Spleen (tissue), 11 donors: ENCODE results near the gene CFAP20DC. TPM values are rescaled to one million over a fixed set of nuclear protein-coding genes. Genes with fewer than 3 reads are reported as not detected.

Experiments
- DNase-seq: peaks from one replicate; pipeline ENCODE4 v3.0.0-alpha.2; 2020
- H3K27ac ChIP-seq, 8 donors: fragments of 200-600 bp; sonication (generic) in 7 of 8; 1 replicate in 4 of 8; 2 replicates in 4 of 8; pipeline versions ENCODE4 v1.5.0 to v1.8.0; 2016 to 2021; ENCODE audit warnings: inconsistent platforms in 4 of 8, mild to moderate bottlenecking in 4 of 8, moderate library complexity in 1 of 8
- H3K27me3 ChIP-seq, 7 donors: fragments of 200-600 bp; sonication (generic) in 6 of 7; replicated peaks in 1 of 7; 1 replicate in 4 of 7; 2 replicates in 3 of 7; pipeline versions ENCODE4 v1.5.0 to v1.8.0; 2016 to 2021; ENCODE audit warnings: inconsistent platforms in 3 of 7, mild to moderate bottlenecking in 1 of 7
- H3K36me3 ChIP-seq, 6 donors: fragments of 200-600 bp; sonication (generic) in 5 of 6; 1 replicate in 4 of 6; 2 replicates in 2 of 6; pipeline versions ENCODE4 v1.5.0 to v1.8.0; 2016 to 2021; ENCODE audit warnings: inconsistent platforms in 2 of 6
- H3K4me1 ChIP-seq, 6 donors: fragments of 200-600 bp; sonication (generic) in 5 of 6; 1 replicate in 3 of 6; 2 replicates in 3 of 6; pipeline versions ENCODE4 v1.5.0 to v1.8.0; 2016 to 2021; ENCODE audit warnings: inconsistent platforms in 3 of 6
- H3K4me3 ChIP-seq, 8 donors: fragments of 200-600 bp; sonication (generic) in 7 of 8; 1 replicate in 4 of 8; 2 replicates in 4 of 8; pipeline versions ENCODE4 v1.5.0 to v1.8.0; 2016 to 2021; ENCODE audit warnings: inconsistent platforms in 4 of 8, mild to moderate bottlenecking in 4 of 8, moderate library complexity in 2 of 8
- H3K9me3 ChIP-seq, 8 donors: fragments of 200-600 bp; sonication (generic) in 7 of 8; 1 replicate in 4 of 8; 2 replicates in 4 of 8; pipeline versions ENCODE4 v1.5.0 to v1.8.0; 2016 to 2021; ENCODE audit warnings: inconsistent platforms in 4 of 8
- POLR2A ChIP-seq, 3 donors: fragments of 450-650 bp; IDR thresholded peaks; one replicate each; pipeline ENCODE4 v1.5.1; 2017; ENCODE audit warnings: antibody characterized with exemption in 3 of 3, mild to moderate bottlenecking in 1 of 3
- POLR2AphosphoS5 ChIP-seq, 3 donors: sonication (generic); formaldehyde crosslinking; IDR thresholded peaks; one replicate each; pipeline ENCODE4 v1.5.1; 2017; ENCODE audit warnings: antibody characterized with exemption in 3 of 3
- WGBS, 5 donors: extraction: QIAGEN DNeasy Blood & Tissue Kit in 3 of 5; methylation state at CpG; one replicate each; pipeline versions ENCODE4 v1.1.5 to v1.1.7; 2013 to 2018; 5-methylcytosine and 5-hydroxymethylcytosine counted together
- intact Hi-C: fragments of 100-400 bp; cut with DNase I; formaldehyde crosslinking; loops from one replicate; pipeline ENCODE4 v1.15.0; 2023; ENCODE audit warnings: low total_unique reads
- polyA plus RNA-seq, 3 donors: library from polyadenylated mRNA; stranded (reverse); fragments of 200-250 nt; gene quantifications; one replicate each; pipeline ENCODE4 v1.2.1, GENCODE V29; 2013
- total RNA-seq, 7 donors: library from RNA; depleted of rRNA in 3 of 7; stranded (reverse); fragments of >200 nt in 3 of 7; fragmentation: NEBNext Ultra II Directional in 4 of 7; extraction: Animal tissue kit (Norgen Biotek cat#: 25700) in 4 of 7; gene quantifications; one replicate each; pipeline versions ENCODE4 v1.1.0 to v1.2.1, GENCODE V29; 2016 to 2021
- TF ChIP-seq, protein P1 (sequence below), 11 experiments: fragments of 200-600 bp in 7 of 11; fragments of 450-650 bp in 4 of 11; sonication (generic) in 4 of 11; IDR thresholded peaks in 8 of 11; conservative IDR thresholded peaks in 3 of 11; 1 replicate in 7 of 11; 2 replicates in 4 of 11; pipeline versions ENCODE4 v1.4.0 to v1.8.0; 2016 to 2021; ENCODE audit warnings: antibody characterized with exemption in 11 of 11, inconsistent platforms in 4 of 11, mild to moderate bottlenecking in 1 of 11
- donor health status: healthy with polysubstance abuse.
- donor health status: DM: no; HTN: no; CAD: no; lungs with moderate emphysema.
- donor health status: DM: no; HTN: no; CAD: no.
- donor health status: Bipolar disorder and iron deficiency.
- donor health status: healthy.
- donor health status: DM: no; HTN: no; CAD: no.
- donor health status: DM: yes; HTN: yes; CAD: no.

CFAP20DC gene
- total and polyA plus RNA-seq, 10 donors = 0.20 to 1.2 (median 0.58) TPM

DNA sequence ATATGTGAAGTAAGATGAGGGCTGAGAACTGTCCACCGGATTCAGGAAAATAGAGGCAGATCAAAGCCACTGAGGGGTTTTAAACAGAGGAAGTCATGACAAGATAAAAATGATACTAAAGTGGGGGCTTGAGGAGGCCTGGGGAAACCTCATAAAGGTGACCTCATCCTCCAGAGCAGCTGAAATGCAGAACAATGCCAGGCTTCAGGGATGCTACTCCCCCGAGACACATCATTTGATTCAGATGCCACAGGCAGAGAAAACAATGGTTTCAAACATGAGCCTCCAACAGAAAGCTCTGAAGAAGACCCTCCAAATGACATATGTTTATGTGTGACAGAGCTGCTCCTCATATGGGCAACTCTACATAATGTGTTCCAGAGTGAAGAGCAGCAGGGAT is 6.4 kb downstream of the CFAP20DC start:
- Histone ChIP-seq H3K36me3 (no peaks in the 10 kb centered on the region), H3K27me3 (no peaks in the 10 kb centered on the region), H3K4me3 (no peak overlapping the region), H3K9me3 (no peaks in the 10 kb centered on the region), H3K4me1 (no peaks in the 10 kb centered on the region), H3K27ac (no peak overlapping the region)
- no peak for TF ChIP-seq POLR2A (IDR thresholded peaks at IDR 0.05)
- TF ChIP-seq, protein P1, sequence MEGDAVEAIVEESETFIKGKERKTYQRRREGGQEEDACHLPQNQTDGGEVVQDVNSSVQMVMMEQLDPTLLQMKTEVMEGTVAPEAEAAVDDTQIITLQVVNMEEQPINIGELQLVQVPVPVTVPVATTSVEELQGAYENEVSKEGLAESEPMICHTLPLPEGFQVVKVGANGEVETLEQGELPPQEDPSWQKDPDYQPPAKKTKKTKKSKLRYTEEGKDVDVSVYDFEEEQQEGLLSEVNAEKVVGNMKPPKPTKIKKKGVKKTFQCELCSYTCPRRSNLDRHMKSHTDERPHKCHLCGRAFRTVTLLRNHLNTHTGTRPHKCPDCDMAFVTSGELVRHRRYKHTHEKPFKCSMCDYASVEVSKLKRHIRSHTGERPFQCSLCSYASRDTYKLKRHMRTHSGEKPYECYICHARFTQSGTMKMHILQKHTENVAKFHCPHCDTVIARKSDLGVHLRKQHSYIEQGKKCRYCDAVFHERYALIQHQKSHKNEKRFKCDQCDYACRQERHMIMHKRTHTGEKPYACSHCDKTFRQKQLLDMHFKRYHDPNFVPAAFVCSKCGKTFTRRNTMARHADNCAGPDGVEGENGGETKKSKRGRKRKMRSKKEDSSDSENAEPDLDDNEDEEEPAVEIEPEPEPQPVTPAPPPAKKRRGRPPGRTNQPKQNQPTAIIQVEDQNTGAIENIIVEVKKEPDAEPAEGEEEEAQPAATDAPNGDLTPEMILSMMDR (IDR thresholded peaks at IDR 0.05 in 8 of 11, conservative IDR thresholded peaks at IDR 0.05 in 3 of 11) = no peak
- no peak for TF ChIP-seq POLR2AphosphoS5 (IDR thresholded peaks at IDR 0.05)
- intact Hi-C loops = no loop called here
- 78 to 90% (median 86%) methylated on average over 2 of the region's 2 CpGs for WGBS, 5 donors
- DNase-seq = no peak

DNA sequence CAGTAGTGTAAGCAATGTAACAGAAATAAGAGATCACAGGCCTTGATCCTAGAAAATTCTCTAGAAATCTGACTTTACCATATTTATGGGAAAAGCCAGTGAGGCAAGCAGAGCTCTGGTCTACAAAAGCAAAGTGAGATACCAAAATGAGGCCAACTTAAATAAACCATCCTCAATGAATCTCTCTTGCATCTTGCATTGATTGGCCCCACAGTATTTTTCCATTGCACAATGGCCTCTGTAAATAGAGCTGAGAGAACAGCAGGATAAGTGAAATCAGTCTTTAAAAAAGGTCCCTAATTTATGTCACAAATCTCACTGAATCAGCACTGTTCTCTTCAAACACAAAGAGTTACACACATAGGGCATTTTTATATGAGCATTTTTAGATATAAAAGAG is 8.9 kb downstream of the CFAP20DC start:
- TF ChIP-seq, protein P1 (IDR thresholded peaks at IDR 0.05 in 8 of 11, conservative IDR thresholded peaks at IDR 0.05 in 3 of 11) = no peak
- TF ChIP-seq POLR2A (IDR thresholded peaks at IDR 0.05) (no peak), POLR2AphosphoS5 (IDR thresholded peaks at IDR 0.05) (no peak)
- no peak for DNase-seq
- no peak overlapping the region for H3K4me3 ChIP-seq
- H3K27ac ChIP-seq = no peak overlapping the region
- no peaks in the 10 kb centered on the region for H3K9me3 ChIP-seq
- no peaks in the 10 kb centered on the region for H3K27me3 ChIP-seq
- H3K4me1 ChIP-seq = no peaks in the 10 kb centered on the region
- intact Hi-C loops = no loop called here
- no peaks in the 10 kb centered on the region for H3K36me3 ChIP-seq

DNA sequence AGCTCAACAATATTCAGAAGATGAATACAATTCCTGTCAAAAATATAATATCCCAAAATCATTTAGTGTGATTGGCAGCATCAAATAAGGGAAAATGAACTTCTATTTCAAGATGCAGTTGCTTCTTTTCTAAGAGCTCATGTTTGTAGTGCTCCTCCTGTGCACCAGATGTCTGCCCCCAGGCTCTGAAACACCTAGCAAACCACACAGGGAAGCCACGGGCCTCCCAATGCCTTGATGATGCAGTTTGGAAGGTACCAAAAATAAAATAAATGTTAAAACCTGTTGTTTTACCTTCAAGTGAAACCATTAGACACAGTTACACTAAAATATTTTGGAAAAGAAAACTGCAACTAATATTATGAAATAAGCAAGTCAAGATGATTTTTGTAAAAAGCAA is 22.2 kb downstream of the CFAP20DC start:
- WGBS, 5 donors = 59 to 81% (median 72%) methylated on average over 1 of the region's 1 CpG
- DNase-seq = no peak
- intact Hi-C loops = no loop called here
- Histone ChIP-seq H3K27me3 (no peaks in the 10 kb centered on the region), H3K4me1 (no peaks in the 10 kb centered on the region), H3K27ac (no peak overlapping the region), H3K9me3 (no peaks in the 10 kb centered on the region), H3K36me3 (no peaks in the 10 kb centered on the region), H3K4me3 (no peak overlapping the region)
- TF ChIP-seq, protein P1 (IDR thresholded peaks at IDR 0.05 in 8 of 11, conservative IDR thresholded peaks at IDR 0.05 in 3 of 11) = no peak
- TF ChIP-seq POLR2A (IDR thresholded peaks at IDR 0.05) (no peak), POLR2AphosphoS5 (IDR thresholded peaks at IDR 0.05) (no peak)

DNA sequence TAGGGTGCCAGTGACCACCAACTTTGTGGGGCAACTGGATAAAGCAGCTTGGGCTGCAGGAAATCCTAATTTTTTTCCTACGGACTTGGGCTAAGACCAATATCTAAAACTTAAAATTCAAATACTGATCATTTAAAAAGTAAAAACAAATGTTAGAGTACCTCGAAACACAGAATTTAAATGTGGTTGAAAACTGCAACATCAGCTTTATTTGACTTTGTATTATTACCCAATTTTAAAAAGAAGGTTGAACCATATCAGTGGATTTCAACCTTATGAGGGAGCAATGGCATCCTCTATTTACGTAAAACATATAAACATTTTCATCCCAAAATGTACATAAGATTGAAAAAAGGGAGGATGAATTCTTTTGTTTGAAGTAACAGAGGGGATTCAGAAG is 26.2 kb downstream of the CFAP20DC start:
- H3K27ac ChIP-seq = no peak overlapping the region
- TF ChIP-seq POLR2AphosphoS5 (IDR thresholded peaks at IDR 0.05) (no peak), POLR2A (IDR thresholded peaks at IDR 0.05) (no peak)
- TF ChIP-seq, protein P1 (IDR thresholded peaks at IDR 0.05 in 8 of 11, conservative IDR thresholded peaks at IDR 0.05 in 3 of 11) = no peak
- H3K27me3 ChIP-seq = no peaks in the 10 kb centered on the region
- H3K4me1 ChIP-seq = no peaks in the 10 kb centered on the region
- 59 to 67% (median 61%) methylated on average over 3 of the region's 3 CpGs for WGBS, 5 donors
- no peak for DNase-seq
- H3K9me3 ChIP-seq = no peaks in the 10 kb centered on the region
- intact Hi-C loops = no loop called here
- H3K36me3 ChIP-seq = no peaks in the 10 kb centered on the region
- H3K4me3 ChIP-seq = no peak overlapping the region
